H1 (cell line): ENCODE data around the gene RAB5B. TPM values are rescaled to one million over a fixed set of nuclear protein-coding genes. Genes with fewer than 3 reads are reported as not detected.
"Not testable (repeated sequence)": the region's sequence is repeated elsewhere in the genome, so short reads cannot be mapped to it uniquely, and the experiment has no call there.

Experiments
- CTCF ChIA-PET: fragments of 300-600 bp; sonication (Branson Sonifier 250); formaldehyde crosslinking; loops from one replicate; lab custom pipeline; 2021; ENCODE audit not compliant: partially characterized antibody; lab: Charles Lee
- POLR2A ChIA-PET: fragments of 300-600 bp; sonication (Branson Sonifier 250); formaldehyde crosslinking; loops from one replicate; lab custom pipeline; 2021; ENCODE audit warnings: inconsistent platforms; ENCODE audit not compliant: partially characterized antibody; lab: Charles Lee
- DNase-seq, 2 experiments: peaks; one replicate each; pipeline versions ENCODE4 v3.0.0 to v3.0.0-alpha.2; 2010 to 2022; ENCODE audit warnings: low spot score in 2 of 2, low read depth in 1 of 2, mixed read lengths in 1 of 2
- FAIRE-seq: peaks from 2 replicates; lab custom pipeline; 2011; peaks lifted over from hg19 to GRCh38; lab: Jason Lieb, UNC
- H2AFZ ChIP-seq: 2 replicates; pipeline ENCODE4 v1.8.1; 2012; ENCODE audit warnings: low read length, inconsistent platforms
- H2AK5ac ChIP-seq: 2 replicates; pipeline ENCODE4 v1.6.1; 2013; ENCODE audit warnings: low read depth, low read length
- H2BK120ac ChIP-seq: replicated peaks from 2 replicates; pipeline ENCODE3; 2013; ENCODE audit warnings: low read depth, low read length, inconsistent platforms
- H2BK12ac ChIP-seq: 2 replicates; pipeline ENCODE4 v1.6.1; 2013; ENCODE audit warnings: low read depth, low read length
- H2BK15ac ChIP-seq: 2 replicates; pipeline ENCODE4 v1.6.1; 2013; ENCODE audit warnings: low read length
- H2BK20ac ChIP-seq: 2 replicates; pipeline ENCODE4 v1.6.1; 2013; ENCODE audit warnings: low read length
- H2BK5ac ChIP-seq: 2 replicates; pipeline ENCODE4 v1.6.1; 2013; ENCODE audit warnings: low read depth, low read length
- H3K14ac ChIP-seq: 2 replicates; pipeline ENCODE4 v1.6.1; 2013; ENCODE audit warnings: inconsistent platforms; ENCODE audit not compliant: insufficient read length
- H3K18ac ChIP-seq: 2 replicates; pipeline ENCODE4 v1.6.1; 2013; ENCODE audit warnings: low read length; ENCODE audit errors: extremely low read depth
- H3K23ac ChIP-seq: 2 replicates; pipeline ENCODE4 v1.6.1; 2013; ENCODE audit warnings: inconsistent platforms; ENCODE audit not compliant: insufficient read length
- H3K23me2 ChIP-seq: 2 replicates; pipeline ENCODE4 v1.6.1; 2013; ENCODE audit warnings: low read depth, low read length
- H3K27ac ChIP-seq: 2 replicates; pipeline ENCODE4 v1.6.1; 2011; ENCODE audit warnings: low read depth, low read length, inconsistent platforms
- H3K27me3 ChIP-seq, 4 experiments: replicated peaks in 1 of 4; 1 replicate in 1 of 4; 2 replicates in 3 of 4; pipeline versions ENCODE4 v1.6.1 to v1.8.1; 2011 to 2013; ENCODE audit warnings: low read length in 3 of 4, mild to moderate bottlenecking in 3 of 4, inconsistent platforms in 2 of 4, mixed read lengths in 2 of 4, moderate library complexity in 1 of 4; ENCODE audit not compliant: control insufficient read depth in 3 of 4, insufficient read depth in 3 of 4; ENCODE audit errors: extremely low read depth in 1 of 4
- H3K36me3 ChIP-seq, 4 experiments: 2 replicates each; pipeline versions ENCODE4 v1.6.1 to v1.8.1; 2011 to 2013; ENCODE audit warnings: mild to moderate bottlenecking in 4 of 4, low read length in 3 of 4, moderate library complexity in 2 of 4, control low read depth in 1 of 4, inconsistent platforms in 1 of 4; ENCODE audit not compliant: insufficient read depth in 4 of 4, control insufficient read depth in 2 of 4
- H3K4ac ChIP-seq: replicated peaks from 2 replicates; pipeline ENCODE3; 2013; ENCODE audit warnings: low read length, low read depth, mixed read lengths, inconsistent platforms; ENCODE audit not compliant: insufficient read length
- H3K4me1 ChIP-seq, 4 experiments: replicated peaks in 1 of 4; 1 replicate in 1 of 4; 2 replicates in 3 of 4; pipeline versions ENCODE4 v1.6.1 to v1.8.1; 2011 to 2013; ENCODE audit warnings: low read length in 3 of 4, inconsistent platforms in 2 of 4, mixed read lengths in 1 of 4; ENCODE audit not compliant: insufficient read depth in 4 of 4, control insufficient read depth in 3 of 4
- H3K4me2 ChIP-seq, 2 experiments: 2 replicates each; pipeline versions ENCODE4 v1.6.1 to v1.8.1; 2011 to 2013; ENCODE audit warnings: low read depth in 2 of 2, low read length in 2 of 2, control low read depth in 1 of 2, inconsistent platforms in 1 of 2, mild to moderate bottlenecking in 1 of 2; ENCODE audit not compliant: insufficient read depth in 1 of 2
- H3K4me3 ChIP-seq, 4 experiments: fragments of 200-600, 300-600 bp in 1 of 4; sonication (generic), shearing (Covaris generic), sonication (Bioruptor Twin) in 1 of 4; 2 replicates each; pipeline versions ENCODE4 v1.5.1 to v1.8.1; 2011 to 2016; ENCODE audit warnings: low read length in 4 of 4, low read depth in 3 of 4, control low read depth in 2 of 4, inconsistent platforms in 2 of 4, mild to moderate bottlenecking in 2 of 4, mixed read lengths in 1 of 4, moderate library complexity in 1 of 4; ENCODE audit not compliant: insufficient read depth in 2 of 4; ENCODE audit errors: extremely low read depth in 1 of 4
- H3K56ac ChIP-seq: replicated peaks from 2 replicates; pipeline ENCODE3; 2013; ENCODE audit warnings: low read depth, mild to moderate bottlenecking, mixed read lengths, low read length, inconsistent platforms; ENCODE audit not compliant: insufficient read length
- H3K79me1 ChIP-seq: 2 replicates; pipeline ENCODE4 v1.6.1; 2013; ENCODE audit warnings: low read depth, low read length, control low read depth
- H3K79me2 ChIP-seq, 2 experiments: 2 replicates each; pipeline versions ENCODE4 v1.6.1 to v1.8.1; 2012 to 2013; ENCODE audit warnings: low read length in 2 of 2, mild to moderate bottlenecking in 2 of 2, inconsistent platforms in 1 of 2; ENCODE audit not compliant: insufficient read depth in 2 of 2, control insufficient read depth in 1 of 2
- H3K9ac ChIP-seq, 4 experiments: replicated peaks in 1 of 4; 1 replicate in 1 of 4; 2 replicates in 3 of 4; pipeline versions ENCODE4 v1.6.1 to v1.8.1; 2011 to 2013; ENCODE audit warnings: low read depth in 3 of 4, low read length in 3 of 4, control low read depth in 2 of 4, mild to moderate bottlenecking in 2 of 4, moderate library complexity in 2 of 4, inconsistent platforms in 1 of 4; ENCODE audit errors: extremely low read depth in 1 of 4
- H3K9me3 ChIP-seq, 2 experiments: 2 replicates each; pipeline versions ENCODE4 v1.6.1 to v1.8.1; 2012 to 2013; ENCODE audit warnings: mild to moderate bottlenecking in 2 of 2, moderate library complexity in 2 of 2, control low read depth in 1 of 2, inconsistent platforms in 1 of 2, low read depth in 1 of 2, low read length in 1 of 2, mixed read lengths in 1 of 2; ENCODE audit not compliant: insufficient read depth in 2 of 2
- H4K20me1 ChIP-seq, 2 experiments: replicated peaks in 1 of 2; 2 replicates each; pipeline versions ENCODE3 to v1.8.1; 2011 to 2013; ENCODE audit warnings: inconsistent platforms in 2 of 2, low read length in 2 of 2, mild to moderate bottlenecking in 1 of 2; ENCODE audit not compliant: insufficient read depth in 2 of 2, control insufficient read depth in 1 of 2
- H4K5ac ChIP-seq: 2 replicates; pipeline ENCODE4 v1.6.1; 2013; ENCODE audit warnings: low read length, low read depth, mixed read lengths, inconsistent platforms; ENCODE audit not compliant: insufficient read length
- H4K8ac ChIP-seq: 2 replicates; pipeline ENCODE4 v1.8.0; 2013; ENCODE audit warnings: mild to moderate bottlenecking, moderate library complexity, low read length, inconsistent platforms; ENCODE audit not compliant: insufficient read depth; ENCODE audit errors: extremely low read depth
- H4K91ac ChIP-seq: replicated peaks from 2 replicates; pipeline ENCODE3; 2013; ENCODE audit warnings: low read length, mixed read lengths, inconsistent platforms; ENCODE audit not compliant: insufficient read length
- WGBS, 2 experiments: shearing (Covaris generic) in 1 of 2; methylation state at CpG; one replicate each; pipeline versions ENCODE4 v1.1.6 to v1.1.7; 2013 to 2015; ENCODE audit warnings: low lambda C conversion rate in 2 of 2, mixed read lengths in 2 of 2, inconsistent platforms in 1 of 2, low coverage in 1 of 2, missing lambda C conversion rate in 1 of 2; ENCODE audit not compliant: insufficient replicate concordance in 2 of 2, insufficient coverage in 1 of 2, insufficient read length in 1 of 2; ENCODE audit errors: extremely low coverage in 1 of 2, missing lambda C conversion rate in 1 of 2; 5-methylcytosine and 5-hydroxymethylcytosine counted together
- polyA plus RNA-seq, 7 experiments: library from polyadenylated mRNA; depleted of rRNA in 3 of 7; stranded (reverse) in 5 of 7; unstranded in 2 of 7; fragments of >200 nt in 5 of 7; fragments of 200-250 nt in 2 of 7; gene quantifications; 1 replicate in 5 of 7; 2 replicates in 1 of 7; 4 replicates in 1 of 7; pipeline versions ENCODE4 v1.2.1 to v1.2.3, GENCODE V29; 2011 to 2013; ENCODE audit warnings: missing spikeins in 2 of 7, mixed read lengths in 2 of 7
- total RNA-seq: library from RNA; stranded (reverse); fragmentation: NEBNext Ultra II Directional; extraction: Animal tissue kit (Norgen Biotek cat#: 25700); gene quantifications from 2 replicates; pipeline ENCODE4 v1.2.1, GENCODE V29; 2021

RAB5B gene
- total and polyA plus RNA-seq, 2 of the 8 experiments (the other 6 are each of a cell fraction or from before 2014, with no cell fraction given) = 56.7 to 62.4 TPM

DNA sequence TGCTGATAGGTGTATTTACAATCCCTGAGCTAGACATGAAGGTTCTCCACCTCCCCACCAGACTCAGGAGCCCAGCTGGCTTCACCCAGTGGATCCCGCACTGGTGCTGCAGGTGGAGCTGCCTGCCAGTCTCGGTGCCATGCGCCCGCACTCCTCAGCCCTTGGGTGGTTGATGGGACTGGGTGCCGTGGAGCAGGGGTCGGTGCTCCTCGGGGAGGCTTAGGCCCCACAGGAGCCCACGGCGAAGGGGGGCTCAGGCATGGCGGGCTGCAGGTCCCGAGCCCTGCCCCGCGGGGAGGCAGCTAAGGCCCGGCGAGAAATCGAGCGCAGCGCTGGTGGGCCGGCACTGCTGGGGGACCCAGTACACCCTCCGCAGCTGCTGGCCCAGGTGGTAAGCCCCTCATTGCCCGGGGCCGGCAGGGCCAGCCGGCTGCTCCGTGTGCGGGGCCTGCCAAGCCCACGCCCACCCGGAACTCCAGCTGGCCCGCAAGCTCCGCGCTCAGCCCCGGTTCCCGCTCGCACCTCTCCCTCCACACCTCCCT, 26.2 kb downstream of the RAB5B start:
- not testable (repeated sequence) for FAIRE-seq, H2BK120ac ChIP-seq, H2AFZ ChIP-seq, DNase-seq, H4K91ac ChIP-seq, H3K4ac ChIP-seq, H3K79me1 ChIP-seq, H3K79me2 ChIP-seq, H3K18ac ChIP-seq, H2BK5ac ChIP-seq, H3K23ac ChIP-seq, H3K27me3 ChIP-seq, H3K27ac ChIP-seq, H3K4me1 ChIP-seq, H3K4me3 ChIP-seq, H4K20me1 ChIP-seq, H2BK15ac ChIP-seq, H4K5ac ChIP-seq, H3K23me2 ChIP-seq, H3K9ac ChIP-seq, H3K4me2 ChIP-seq, H3K9me3 ChIP-seq, H2BK12ac ChIP-seq, H2AK5ac ChIP-seq, H3K56ac ChIP-seq, H3K14ac ChIP-seq, H4K8ac ChIP-seq, H2BK20ac ChIP-seq
- CTCF ChIA-PET = interaction anchor here (1.1 to 13.5 kb wide), 4 partner anchors 21 to 262 kb away, joined by 4 to 256 read pairs (median 4); partner anchors contain the start of genes ERBB3 and IKZF4
- WGBS, 2 experiments = 93% methylated on average over 28 of the region's 33 CpGs; no CpG with 5 or more reads in 1 of the 2 experiments
- peaks cover 0 to 24% (median 5%) of the 10 kb centered on the region in 4 experiments; a peak in 5 of 8 replicates for H3K36me3 ChIP-seq
- POLR2A ChIA-PET = interaction anchor here (1.1 to 5.4 kb wide), 5 partner anchors 7 to 60 kb away, joined by 3 to 55 read pairs (median 13); no protein-coding TSS in a partner anchor
